Measurements from ENCODE around the gene MCM8. TPM values are rescaled to one million over a fixed set of nuclear protein-coding genes. Genes with fewer than 3 reads are reported as not detected.

Gene MCM8
- total RNA-seq, 1 donor from 2014 or later: 7.1 TPM

GRCh38 chr20:6007529-6008103, 57.2 kb downstream of the MCM8 start:
- peak overlapping the region; percentile 92 for H3K4me3 Mint-ChIP-seq (ENCODE audit: unreplicated experiment)
- no peaks in the 10 kb centered on the region for H3K27me3 Mint-ChIP-seq (ENCODE audit: unreplicated experiment)
- peaks cover 28% of the 10 kb centered on the region for H3K4me1 Mint-ChIP-seq (ENCODE audit: unreplicated experiment)
- DNase-seq (ENCODE audit: extremely low spot score, unreplicated experiment): no peak
- no peak for TF ChIP-seq CTCF (IDR thresholded peaks at IDR 0.05)
- peak overlapping the region; percentile 40 for H3K27ac Mint-ChIP-seq (ENCODE audit: unreplicated experiment)
- peaks cover 19% of the 10 kb centered on the region for H3K36me3 Mint-ChIP-seq (ENCODE audit: unreplicated experiment)
- H3K9me3 Mint-ChIP-seq (ENCODE audit: unreplicated experiment): no peaks in the 10 kb centered on the region

GRCh38 chr20:6008254-6008653, 57.8 kb downstream of the MCM8 start:
- Mint-ChIP-seq H3K27me3 (ENCODE audit: unreplicated experiment) (no peaks in the 10 kb centered on the region), H3K4me1 (ENCODE audit: unreplicated experiment) (peaks cover 28% of the 10 kb centered on the region), H3K9me3 (ENCODE audit: unreplicated experiment) (no peaks in the 10 kb centered on the region), H3K4me3 (ENCODE audit: unreplicated experiment) (peak overlapping the region; percentile 92), H3K27ac (ENCODE audit: unreplicated experiment) (peak overlapping the region; percentile 40), H3K36me3 (ENCODE audit: unreplicated experiment) (peaks cover 23% of the 10 kb centered on the region)
- TF ChIP-seq CTCF (IDR thresholded peaks at IDR 0.05): no peak
- no peak for DNase-seq (ENCODE audit: extremely low spot score, unreplicated experiment)

- Mint-ChIP-seq H3K36me3 (ENCODE audit: unreplicated experiment) (peaks cover 48% of the 10 kb centered on the region), H3K4me1 (ENCODE audit: unreplicated experiment) (peaks cover 22% of the 10 kb centered on the region), H3K27ac (ENCODE audit: unreplicated experiment) (no peak overlapping the region), H3K9me3 (ENCODE audit: unreplicated experiment) (no peaks in the 10 kb centered on the region), H3K27me3 (ENCODE audit: unreplicated experiment) (no peaks in the 10 kb centered on the region), H3K4me3 (ENCODE audit: unreplicated experiment) (no peak overlapping the region)
- no peak for TF ChIP-seq CTCF (IDR thresholded peaks at IDR 0.05)
- DNase-seq (ENCODE audit: extremely low spot score, unreplicated experiment): no peak
Measured at GRCh38 chr20:6012179-6012578, 61.7 kb downstream of the MCM8 start.

- Mint-ChIP-seq H3K36me3 (ENCODE audit: unreplicated experiment) (peaks cover 61% of the 10 kb centered on the region), H3K27ac (ENCODE audit: unreplicated experiment) (no peak overlapping the region), H3K4me3 (ENCODE audit: unreplicated experiment) (no peak overlapping the region), H3K9me3 (ENCODE audit: unreplicated experiment) (no peaks in the 10 kb centered on the region), H3K4me1 (ENCODE audit: unreplicated experiment) (peaks cover 4% of the 10 kb centered on the region), H3K27me3 (ENCODE audit: unreplicated experiment) (no peaks in the 10 kb centered on the region)
- DNase-seq (ENCODE audit: extremely low spot score, unreplicated experiment): no peak
- no peak for TF ChIP-seq CTCF (IDR thresholded peaks at IDR 0.05)
Measured at GRCh38 chr20:6014017-6014416, 63.6 kb downstream of the MCM8 start.

GRCh38 chr20:6014957-6015356, 64.5 kb downstream of the MCM8 start:
- H3K36me3 Mint-ChIP-seq (ENCODE audit: unreplicated experiment): peaks cover 63% of the 10 kb centered on the region

More at GRCh38 chr20:6014957-6015356, 64.5 kb downstream of the MCM8 start:
- Mint-ChIP-seq H3K4me3 (ENCODE audit: unreplicated experiment) (no peak overlapping the region), H3K9me3 (ENCODE audit: unreplicated experiment) (no peaks in the 10 kb centered on the region), H3K4me1 (ENCODE audit: unreplicated experiment) (peaks cover 2% of the 10 kb centered on the region), H3K27me3 (ENCODE audit: unreplicated experiment) (no peaks in the 10 kb centered on the region), H3K27ac (ENCODE audit: unreplicated experiment) (no peak overlapping the region)
- TF ChIP-seq CTCF (IDR thresholded peaks at IDR 0.05): no peak
- DNase-seq (ENCODE audit: extremely low spot score, unreplicated experiment): no peak
